Mucosa of descending colon (tissue), 3 donors: ENCODE data around the gene ACAT2. TPM values are rescaled to one million over a fixed set of nuclear protein-coding genes. Genes with fewer than 3 reads are reported as not detected.
"Not testable (repeated sequence)": the region's sequence is repeated elsewhere in the genome, so short reads cannot be mapped to it uniquely, and the experiment has no call there.

ENCODE experiments used
- ATAC-seq: fragments of 200-7000 bp; cut with Tn5 transposase; one replicate; pipeline ENCODE4 v1.9.1; 2020; ENCODE audit warnings: mild to moderate bottlenecking, moderate library complexity
- DNase-seq, 3 donors: peaks; one replicate each; pipeline ENCODE4 v3.0.0-alpha.2; 2020
- H3K36me3 ChIP-seq: fragments of 200-600 bp; one replicate; pipeline ENCODE4 v1.8.0; 2021; ENCODE audit warnings: low read depth, mild to moderate bottlenecking
- H3K4me1 ChIP-seq: fragments of 200-600 bp; one replicate; pipeline ENCODE4 v1.8.0; 2021; ENCODE audit warnings: low read depth, mild to moderate bottlenecking
- H3K4me3 ChIP-seq: fragments of 200-600 bp; one replicate; pipeline ENCODE4 v1.8.0; 2021; ENCODE audit warnings: mild to moderate bottlenecking
- H3K9me3 ChIP-seq: fragments of 200-600 bp; one replicate; pipeline ENCODE4 v1.8.0; 2021; ENCODE audit warnings: mild to moderate bottlenecking
- intact Hi-C, 2 donors: fragments of 100-400 bp; cut with DNase I in 1 of 2; cut with micrococcal nuclease in 1 of 2; formaldehyde crosslinking; loops; one replicate each; pipeline versions ENCODE4 v1.11.0 to v1.11.1; 2022; cut with DNase I, micrococcal nuclease
- total RNA-seq, 3 donors: library from RNA; stranded (reverse); fragmentation: NEBNext Ultra II Directional in 2 of 3; extraction: Animal tissue kit (Norgen Biotek cat#: 25700) in 2 of 3; gene quantifications; one replicate each; pipeline versions ENCODE4 v1.2.1 to v1.2.4, GENCODE V29; 2021 to 2023
- TF ChIP-seq, protein P1 (sequence below): fragments of 200-600 bp; IDR thresholded peaks from one replicate; pipeline ENCODE4 v1.8.0; 2022; ENCODE audit warnings: antibody characterized with exemption, mild to moderate bottlenecking
- donor health status: DM: no; HTN: no; CAD: no; lungs with moderate emphysema.
- donor health status: DM: no; HTN: no; CAD: no.
- donor health status: DM: no; HTN: yes; CAD: no.

Gene ACAT2
- total RNA-seq, 3 donors from 2014 or later = 31.3 to 94.1 (median 71.1) TPM

DNA sequence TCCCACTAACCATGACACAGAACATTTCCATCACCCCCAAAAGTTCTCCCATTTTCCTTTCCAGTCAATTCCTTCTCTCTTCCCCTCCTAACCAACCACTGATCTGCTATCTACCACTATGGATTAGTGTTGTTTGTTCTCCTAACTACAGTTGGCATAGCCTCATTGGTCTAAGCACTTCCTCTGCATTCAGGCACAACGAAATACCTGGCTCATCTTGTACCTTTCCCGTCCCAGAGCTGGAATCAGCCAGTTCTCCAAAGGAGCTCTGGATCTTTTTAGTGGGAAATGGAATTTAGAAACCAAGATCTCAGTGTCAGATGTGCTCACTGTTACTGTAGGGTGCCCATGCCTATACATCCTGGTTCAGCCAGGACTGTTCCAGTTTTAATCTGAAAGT lies 38.6 kb upstream of the ACAT2 start:
- DNase-seq (no peak), ATAC-seq (no peak)
- intact Hi-C loops = no loop called here
- no peaks in the 10 kb centered on the region for H3K9me3 ChIP-seq
- no peak overlapping the region for H3K4me3 ChIP-seq
- H3K36me3 ChIP-seq = no peaks in the 10 kb centered on the region
- no peaks in the 10 kb centered on the region for H3K4me1 ChIP-seq
- TF ChIP-seq, protein P1, sequence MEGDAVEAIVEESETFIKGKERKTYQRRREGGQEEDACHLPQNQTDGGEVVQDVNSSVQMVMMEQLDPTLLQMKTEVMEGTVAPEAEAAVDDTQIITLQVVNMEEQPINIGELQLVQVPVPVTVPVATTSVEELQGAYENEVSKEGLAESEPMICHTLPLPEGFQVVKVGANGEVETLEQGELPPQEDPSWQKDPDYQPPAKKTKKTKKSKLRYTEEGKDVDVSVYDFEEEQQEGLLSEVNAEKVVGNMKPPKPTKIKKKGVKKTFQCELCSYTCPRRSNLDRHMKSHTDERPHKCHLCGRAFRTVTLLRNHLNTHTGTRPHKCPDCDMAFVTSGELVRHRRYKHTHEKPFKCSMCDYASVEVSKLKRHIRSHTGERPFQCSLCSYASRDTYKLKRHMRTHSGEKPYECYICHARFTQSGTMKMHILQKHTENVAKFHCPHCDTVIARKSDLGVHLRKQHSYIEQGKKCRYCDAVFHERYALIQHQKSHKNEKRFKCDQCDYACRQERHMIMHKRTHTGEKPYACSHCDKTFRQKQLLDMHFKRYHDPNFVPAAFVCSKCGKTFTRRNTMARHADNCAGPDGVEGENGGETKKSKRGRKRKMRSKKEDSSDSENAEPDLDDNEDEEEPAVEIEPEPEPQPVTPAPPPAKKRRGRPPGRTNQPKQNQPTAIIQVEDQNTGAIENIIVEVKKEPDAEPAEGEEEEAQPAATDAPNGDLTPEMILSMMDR = no peak

DNA sequence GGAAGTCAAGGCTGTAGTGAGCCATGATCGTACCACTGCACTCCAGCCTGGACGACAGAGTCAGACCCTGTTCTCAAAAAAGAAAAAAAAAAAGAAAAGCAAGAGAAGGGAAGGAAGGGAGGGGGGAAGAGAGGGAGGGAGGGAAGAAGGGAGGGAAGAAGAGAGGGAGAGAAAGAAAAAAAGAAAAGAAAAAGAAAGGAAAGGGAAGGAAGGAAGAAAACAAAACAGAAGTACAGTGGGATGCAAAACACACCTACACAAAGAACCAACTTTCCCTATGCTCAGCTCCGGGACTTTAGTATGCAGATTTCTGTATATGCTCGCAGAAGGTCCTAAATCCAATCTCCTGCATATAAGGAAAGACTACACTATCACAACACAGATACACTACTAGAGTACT lies 37.1 kb upstream of the ACAT2 start:
- DNase-seq = no peak
- TF ChIP-seq, protein P1 = no peak
- Histone ChIP-seq H3K36me3 (no peaks in the 10 kb centered on the region), H3K4me1 (peaks cover 9% of the 10 kb centered on the region), H3K9me3 (no peaks in the 10 kb centered on the region), H3K4me3 (no peak overlapping the region)
- ATAC-seq = no peak
- intact Hi-C loops = loop anchor here (5.0 kb wide), 1 partner anchor 32 kb away; the partner anchor contains the start of gene SOD2 (in 2 of the 2)

DNA sequence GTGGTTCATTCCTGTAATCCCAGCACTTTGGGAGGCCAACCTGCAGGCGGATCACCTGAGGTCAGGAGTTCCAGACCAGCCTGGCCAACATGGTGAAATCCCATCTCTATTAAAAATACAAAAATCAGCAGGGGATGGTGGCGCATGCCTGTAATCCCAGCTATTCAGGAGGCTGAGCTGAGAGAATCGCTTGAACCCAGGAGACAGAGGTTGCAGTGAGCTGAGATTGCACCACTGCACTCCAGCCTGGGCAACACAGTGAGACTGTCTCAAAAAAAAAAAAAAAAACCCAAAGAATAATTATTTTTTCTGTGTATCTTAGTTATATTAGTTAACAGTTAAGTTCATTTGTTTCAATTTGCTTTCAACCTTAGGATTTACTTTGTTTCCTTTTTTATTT lies 36.6 kb upstream of the ACAT2 start:
- peaks cover 13% of the 10 kb centered on the region for H3K4me1 ChIP-seq
- intact Hi-C loops = loop anchor here (5.0 kb wide), 1 partner anchor 33 kb away; the partner anchor contains the start of gene SOD2 (in 2 of the 2)
- H3K4me3 ChIP-seq, H3K9me3 ChIP-seq, ATAC-seq, DNase-seq, H3K36me3 ChIP-seq: not testable (repeated sequence)

DNA sequence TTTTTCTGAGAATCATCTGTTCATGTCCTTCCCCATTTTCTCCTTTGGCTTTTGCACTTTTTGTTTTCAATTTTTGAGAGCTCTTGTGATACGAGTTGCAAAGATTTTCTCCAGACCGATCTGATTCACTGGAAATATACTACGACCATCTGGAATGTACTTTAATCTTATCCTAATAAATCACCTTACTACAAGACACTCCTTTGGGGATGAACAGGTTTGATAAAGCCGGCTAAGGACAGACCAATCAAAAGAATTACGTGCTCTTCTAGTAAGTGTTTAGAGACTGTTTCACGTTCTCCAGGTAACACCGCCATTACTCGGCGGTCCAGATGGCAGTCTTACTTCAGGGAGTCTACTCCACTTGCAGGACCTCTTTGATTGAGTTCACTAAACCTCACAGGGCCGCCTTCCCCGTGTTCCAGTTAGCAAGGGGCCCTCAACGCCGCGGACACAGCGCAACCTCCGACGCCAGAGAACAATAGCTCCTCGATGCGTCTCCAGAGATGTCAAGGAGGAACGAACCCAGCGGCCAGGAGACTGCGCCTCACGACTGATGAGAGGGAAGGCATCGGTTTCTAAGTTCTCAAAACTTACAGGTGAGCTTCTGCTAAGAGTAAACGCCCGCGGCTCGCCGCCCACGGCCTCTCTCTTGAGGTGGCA lies 35.5 kb upstream of the ACAT2 start:
- Histone ChIP-seq H3K9me3 (no peaks in the 10 kb centered on the region), H3K4me3 (peak overlapping the region; percentile 97), H3K4me1 (peaks cover 13% of the 10 kb centered on the region), H3K36me3 (no peaks in the 10 kb centered on the region)
- intact Hi-C loops = loop anchor here (5.0 kb wide), 1 partner anchor 34 kb away; the partner anchor contains the start of gene SOD2 (in 2 of the 2)
- DNase-seq (no peak), ATAC-seq (peak; percentile 12)
- TF ChIP-seq, protein P1 = no peak

DNA sequence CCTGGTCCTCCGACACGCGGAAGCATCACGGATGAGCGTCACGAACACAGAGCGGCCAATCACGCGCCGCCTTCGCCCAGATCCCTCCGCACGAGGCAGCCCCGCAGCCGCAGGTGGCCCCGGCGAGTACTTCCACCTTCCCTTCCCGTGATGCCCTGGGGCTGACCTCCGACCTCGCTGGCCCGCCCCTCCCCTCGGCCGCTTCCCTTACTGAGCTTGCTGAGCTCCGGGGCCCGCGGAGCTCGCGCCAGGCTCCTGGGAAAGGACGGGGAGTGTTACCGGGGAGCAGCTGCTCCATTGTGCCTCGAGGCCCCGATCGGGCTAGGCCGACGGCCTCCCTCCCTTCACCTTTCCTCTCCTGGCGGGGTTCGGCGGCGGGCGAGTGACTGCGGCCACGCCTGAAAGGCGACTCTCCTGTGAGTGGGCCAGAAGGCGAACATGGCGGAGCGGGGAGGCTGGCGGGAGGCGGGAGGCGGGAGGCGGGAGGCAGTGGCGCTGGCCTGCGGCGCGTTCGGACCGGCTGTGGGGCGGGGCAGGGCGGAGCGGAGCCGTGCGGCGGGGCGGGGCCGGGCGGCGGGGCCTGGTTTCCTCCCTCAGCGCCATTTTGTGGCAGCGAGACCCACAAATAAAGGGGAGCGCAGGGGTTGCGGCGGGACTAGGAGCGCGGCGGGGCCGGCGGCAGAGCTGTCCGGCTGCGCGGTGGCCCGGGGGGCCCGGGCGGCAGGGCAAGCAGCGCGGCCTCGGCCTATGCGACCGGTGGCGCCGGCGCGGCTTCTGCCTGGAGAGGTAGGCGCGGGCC lies 34.7 kb upstream of the ACAT2 start, which contains the start of gene WTAP:
WTAP (plus strand) TSS at position 589 of the 799 bp plus-strand sequence. CDS start 8,760 bp downstream, outside the sequence.
- TF ChIP-seq, protein P1 = no peak
- peak; percentile 95 for ATAC-seq
- Histone ChIP-seq H3K36me3 (no peaks in the 10 kb centered on the region), H3K4me1 (peaks cover 13% of the 10 kb centered on the region), H3K9me3 (no peaks in the 10 kb centered on the region), H3K4me3 (peak within 1 kb of the TSS; percentile 97)
- intact Hi-C loops = loop anchor here (5.0 kb wide), 1 partner anchor 35 kb away; the partner anchor contains the start of gene SOD2 (in 2 of the 2)
- DNase-seq = peak; percentile 97 to 99 (median 98)
